Measurements from ENCODE around the gene MYLK3. TPM values are rescaled to one million over a fixed set of nuclear protein-coding genes. Genes with fewer than 3 reads are reported as not detected.

Gene MYLK3
- total RNA-seq, 1 experiment from 2014 or later = not detected

DNA sequence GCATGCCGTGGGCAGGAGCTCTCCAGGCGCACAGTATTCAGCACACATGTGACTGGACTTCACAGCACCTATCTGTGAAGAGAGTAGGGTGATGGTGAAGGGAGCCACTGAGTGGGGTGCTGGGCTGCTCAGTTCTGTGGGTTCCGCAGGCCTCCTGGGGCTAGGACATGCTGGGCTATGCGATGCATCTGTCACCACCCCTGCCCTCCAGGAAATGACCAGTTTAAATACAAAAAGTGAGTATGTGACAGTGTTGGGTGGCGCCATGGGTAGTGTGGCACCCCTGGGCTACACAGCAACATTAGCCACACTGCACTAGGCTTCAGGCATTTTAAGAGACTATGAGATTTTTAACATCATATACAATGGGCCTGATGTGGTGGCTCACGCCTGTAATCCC, 28.6 kb downstream of the MYLK3 start:
- no peaks in the 10 kb centered on the region for H3K4me1 Mint-ChIP-seq (ENCODE audit: insufficient read depth, unreplicated experiment)
- no peaks in the 10 kb centered on the region for H3K27me3 Mint-ChIP-seq (ENCODE audit: insufficient read depth, unreplicated experiment)
- no peak for DNase-seq (ENCODE audit: unreplicated experiment)
- intact Hi-C loops (cut with micrococcal nuclease) = no loop called here
- no peaks in the 10 kb centered on the region for H3K9me3 Mint-ChIP-seq (ENCODE audit: unreplicated experiment)
- H3K4me3 Mint-ChIP-seq (ENCODE audit: unreplicated experiment) = no peak overlapping the region
- POLR2A ChIA-PET = no interaction called here
- BruUV-seq (replicated peaks) = no TSS peak
- H3K36me3 Mint-ChIP-seq (ENCODE audit: insufficient read depth, unreplicated experiment) = no peaks in the 10 kb centered on the region
- CTCF ChIA-PET = no interaction called here
- no peak overlapping the region for H3K27ac Mint-ChIP-seq (ENCODE audit: low read depth, unreplicated experiment)
- TF ChIP-seq, protein P1, sequence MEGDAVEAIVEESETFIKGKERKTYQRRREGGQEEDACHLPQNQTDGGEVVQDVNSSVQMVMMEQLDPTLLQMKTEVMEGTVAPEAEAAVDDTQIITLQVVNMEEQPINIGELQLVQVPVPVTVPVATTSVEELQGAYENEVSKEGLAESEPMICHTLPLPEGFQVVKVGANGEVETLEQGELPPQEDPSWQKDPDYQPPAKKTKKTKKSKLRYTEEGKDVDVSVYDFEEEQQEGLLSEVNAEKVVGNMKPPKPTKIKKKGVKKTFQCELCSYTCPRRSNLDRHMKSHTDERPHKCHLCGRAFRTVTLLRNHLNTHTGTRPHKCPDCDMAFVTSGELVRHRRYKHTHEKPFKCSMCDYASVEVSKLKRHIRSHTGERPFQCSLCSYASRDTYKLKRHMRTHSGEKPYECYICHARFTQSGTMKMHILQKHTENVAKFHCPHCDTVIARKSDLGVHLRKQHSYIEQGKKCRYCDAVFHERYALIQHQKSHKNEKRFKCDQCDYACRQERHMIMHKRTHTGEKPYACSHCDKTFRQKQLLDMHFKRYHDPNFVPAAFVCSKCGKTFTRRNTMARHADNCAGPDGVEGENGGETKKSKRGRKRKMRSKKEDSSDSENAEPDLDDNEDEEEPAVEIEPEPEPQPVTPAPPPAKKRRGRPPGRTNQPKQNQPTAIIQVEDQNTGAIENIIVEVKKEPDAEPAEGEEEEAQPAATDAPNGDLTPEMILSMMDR (IDR thresholded peaks at IDR 0.05; ENCODE audit: unreplicated experiment) = no peak

- CTCF ChIA-PET = interaction anchor here (0.7 kb wide), 2 partner anchors 112 to 583 kb away, joined by 3 to 6 read pairs; no protein-coding TSS in a partner anchor
- no TSS peak for BruUV-seq (replicated peaks)
Measured at GRCh38 chr16:46718214-46718613, 29.9 kb downstream of the MYLK3 start.

DNA sequence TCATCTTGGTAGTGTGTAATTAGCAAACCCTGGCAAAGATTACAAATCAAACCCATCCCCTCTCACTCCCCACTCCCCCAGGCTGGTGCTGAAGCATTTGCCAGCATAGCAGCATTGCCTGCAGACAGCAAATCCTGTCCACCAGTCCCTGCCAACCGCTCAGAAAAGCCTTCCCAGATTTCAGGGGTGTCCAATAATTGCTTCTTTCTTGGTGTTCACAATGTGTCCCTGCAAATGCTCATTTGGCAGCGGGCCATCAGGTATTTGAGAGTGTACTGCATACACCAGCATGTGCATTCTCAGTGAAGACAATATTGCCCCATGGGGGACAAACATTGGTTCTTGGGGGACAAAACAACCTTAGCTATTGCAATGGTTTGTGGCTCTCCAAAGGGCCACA, 30.5 kb downstream of the MYLK3 start:
- intact Hi-C loops (cut with micrococcal nuclease) = no loop called here
- no peak overlapping the region for H3K4me3 Mint-ChIP-seq (ENCODE audit: unreplicated experiment)
- ChIA-PET POLR2A (no interaction called here), CTCF (no interaction called here)
- no peaks in the 10 kb centered on the region for H3K27me3 Mint-ChIP-seq (ENCODE audit: insufficient read depth, unreplicated experiment)
- DNase-seq (ENCODE audit: unreplicated experiment) = no peak
- no peaks in the 10 kb centered on the region for H3K4me1 Mint-ChIP-seq (ENCODE audit: insufficient read depth, unreplicated experiment)
- H3K27ac Mint-ChIP-seq (ENCODE audit: low read depth, unreplicated experiment) = no peak overlapping the region
- no TSS peak for BruUV-seq (replicated peaks)
- no peaks in the 10 kb centered on the region for H3K36me3 Mint-ChIP-seq (ENCODE audit: insufficient read depth, unreplicated experiment)
- no peaks in the 10 kb centered on the region for H3K9me3 Mint-ChIP-seq (ENCODE audit: unreplicated experiment)
- TF ChIP-seq, protein P1 (IDR thresholded peaks at IDR 0.05; ENCODE audit: unreplicated experiment) = no peak

More at GRCh38 chr16:46718214-46718613, 29.9 kb downstream of the MYLK3 start:
- H3K4me3 Mint-ChIP-seq (ENCODE audit: unreplicated experiment) = no peak overlapping the region
- intact Hi-C loops (cut with micrococcal nuclease) = no loop called here
- H3K27ac Mint-ChIP-seq (ENCODE audit: low read depth, unreplicated experiment) = no peak overlapping the region
- TF ChIP-seq, protein P1 (IDR thresholded peaks at IDR 0.05; ENCODE audit: unreplicated experiment) = no peak
- H3K9me3 Mint-ChIP-seq (ENCODE audit: unreplicated experiment) = no peaks in the 10 kb centered on the region
- no peaks in the 10 kb centered on the region for H3K4me1 Mint-ChIP-seq (ENCODE audit: insufficient read depth, unreplicated experiment)
- no peaks in the 10 kb centered on the region for H3K27me3 Mint-ChIP-seq (ENCODE audit: insufficient read depth, unreplicated experiment)
- H3K36me3 Mint-ChIP-seq (ENCODE audit: insufficient read depth, unreplicated experiment) = no peaks in the 10 kb centered on the region
- POLR2A ChIA-PET = no interaction called here
- no peak for DNase-seq (ENCODE audit: unreplicated experiment)

DNA sequence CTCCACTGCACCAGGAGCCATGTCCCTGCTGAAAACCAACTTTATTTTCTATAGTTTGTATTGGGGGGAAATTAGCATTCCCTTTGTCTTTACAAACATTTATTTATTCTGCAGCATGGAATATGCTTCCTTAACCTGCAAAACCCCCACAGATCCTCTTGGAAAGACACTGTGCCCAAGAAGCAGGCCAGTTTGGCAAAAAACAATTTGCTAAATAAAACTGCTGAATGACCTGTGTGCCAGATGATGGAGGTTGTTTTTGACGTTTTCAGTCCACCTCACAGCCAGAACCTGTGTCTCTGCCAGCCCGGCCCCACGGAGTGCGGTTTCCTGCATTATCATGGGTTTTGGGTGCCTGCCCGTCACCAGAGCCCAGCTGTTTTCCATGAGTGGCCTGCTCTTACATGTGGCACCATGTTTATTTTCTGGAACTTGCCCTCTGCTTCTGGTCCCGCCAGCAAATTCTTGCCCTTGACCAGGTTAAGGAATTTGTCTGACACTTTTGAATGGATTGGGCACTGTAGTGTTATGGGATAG, 32.3 kb downstream of the MYLK3 start:
- ChIA-PET CTCF (no interaction called here), POLR2A (no interaction called here)
- Mint-ChIP-seq H3K27ac (ENCODE audit: low read depth, unreplicated experiment) (no peak overlapping the region), H3K4me3 (ENCODE audit: unreplicated experiment) (no peak overlapping the region), H3K27me3 (ENCODE audit: insufficient read depth, unreplicated experiment) (no peaks in the 10 kb centered on the region), H3K36me3 (ENCODE audit: insufficient read depth, unreplicated experiment) (no peaks in the 10 kb centered on the region), H3K9me3 (ENCODE audit: unreplicated experiment) (no peaks in the 10 kb centered on the region), H3K4me1 (ENCODE audit: insufficient read depth, unreplicated experiment) (no peaks in the 10 kb centered on the region)
- no TSS peak for BruUV-seq (replicated peaks)
- intact Hi-C loops (cut with micrococcal nuclease) = no loop called here
- TF ChIP-seq, protein P1 (IDR thresholded peaks at IDR 0.05; ENCODE audit: unreplicated experiment) = no peak
- no peak for DNase-seq (ENCODE audit: unreplicated experiment)
